Endothelial cell of umbilical vein (primary cell): ENCODE measurements around the gene STK17A.

ENCODE experiments used
- EZH2 ChIP-seq: IDR thresholded peaks from 2 replicates; pipeline ENCODE4 v1.6.1; 2012; ENCODE audit warnings: borderline replicate concordance, low read depth, mild to moderate bottlenecking, moderate library complexity, low read length, inconsistent platforms; ENCODE audit not compliant: severe bottlenecking
- FOS ChIP-seq: IDR thresholded peaks from 2 replicates; pipeline ENCODE4 v1.6.1; 2011; ENCODE audit warnings: mild to moderate bottlenecking, low read length, moderate library complexity, borderline replicate concordance; ENCODE audit not compliant: insufficient read depth
- GATA2 ChIP-seq: IDR thresholded peaks from 2 replicates; pipeline ENCODE4 v1.7.0; 2011; ENCODE audit warnings: low read depth, mild to moderate bottlenecking, moderate library complexity, mixed read lengths, low read length; ENCODE audit not compliant: insufficient read length, insufficient read depth
- JUN ChIP-seq: IDR thresholded peaks from 2 replicates; pipeline ENCODE4 v1.6.1; 2011; ENCODE audit warnings: borderline replicate concordance, low read depth; ENCODE audit not compliant: insufficient read length, insufficient read depth
- MYC ChIP-seq: IDR thresholded peaks from one replicate; pipeline ENCODE4 v1.6.1; 2011; ENCODE audit warnings: mild to moderate bottlenecking, low read depth, low read length
- POLR2A ChIP-seq: IDR thresholded peaks from 2 replicates; pipeline ENCODE4 v1.6.1; 2012; ENCODE audit warnings: low read depth, mild to moderate bottlenecking, control low read depth, low read length
- POLR2AphosphoS5 ChIP-seq: IDR thresholded peaks from 2 replicates; pipeline ENCODE4 v1.6.1; 2012; ENCODE audit warnings: low read depth, mild to moderate bottlenecking, control low read depth, low read length, moderate library complexity; ENCODE audit not compliant: insufficient read depth
- TF ChIP-seq, protein P1 (sequence below), 2 donors: IDR thresholded peaks; 1 replicate in 1 of 2; 2 replicates in 1 of 2; pipeline ENCODE4 v1.5.1; 2011; ENCODE audit warnings: low read length in 2 of 2, mild to moderate bottlenecking in 2 of 2, moderate library complexity in 2 of 2, control low read depth in 1 of 2, inconsistent platforms in 1 of 2, low read depth in 1 of 2; ENCODE audit not compliant: insufficient read depth in 1 of 2; ENCODE audit errors: extremely low read depth in 1 of 2
- TF ChIP-seq, protein P2 (sequence below): IDR thresholded peaks from 2 replicates; pipeline ENCODE4 v1.6.1; 2011; ENCODE audit not compliant: insufficient read depth, insufficient read length

DNA sequence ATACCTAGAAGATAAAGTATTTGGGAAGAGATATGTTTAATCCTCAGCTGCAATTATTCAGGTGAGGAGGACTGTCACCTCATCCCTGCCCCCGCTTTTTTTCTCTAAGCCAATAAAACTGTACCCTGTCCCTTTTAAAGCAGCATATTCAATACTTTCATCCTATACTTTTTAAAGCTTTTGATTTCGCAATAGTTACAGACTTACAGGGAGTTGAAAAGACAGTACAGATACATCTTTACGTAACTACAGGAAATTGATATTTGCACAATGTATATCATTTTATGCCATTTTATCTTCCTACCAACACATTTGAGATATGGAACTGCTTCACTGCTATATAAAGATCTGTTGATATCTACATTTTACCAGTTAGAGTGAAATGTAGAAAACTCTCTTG lies 47.6 kb downstream of the STK17A start:
- TF ChIP-seq POLR2A (no peak), EZH2 (no peak), POLR2AphosphoS5 (no peak), GATA2 (no peak), JUN (no peak), MYC (no peak), FOS (no peak)
- TF ChIP-seq, protein P1, sequence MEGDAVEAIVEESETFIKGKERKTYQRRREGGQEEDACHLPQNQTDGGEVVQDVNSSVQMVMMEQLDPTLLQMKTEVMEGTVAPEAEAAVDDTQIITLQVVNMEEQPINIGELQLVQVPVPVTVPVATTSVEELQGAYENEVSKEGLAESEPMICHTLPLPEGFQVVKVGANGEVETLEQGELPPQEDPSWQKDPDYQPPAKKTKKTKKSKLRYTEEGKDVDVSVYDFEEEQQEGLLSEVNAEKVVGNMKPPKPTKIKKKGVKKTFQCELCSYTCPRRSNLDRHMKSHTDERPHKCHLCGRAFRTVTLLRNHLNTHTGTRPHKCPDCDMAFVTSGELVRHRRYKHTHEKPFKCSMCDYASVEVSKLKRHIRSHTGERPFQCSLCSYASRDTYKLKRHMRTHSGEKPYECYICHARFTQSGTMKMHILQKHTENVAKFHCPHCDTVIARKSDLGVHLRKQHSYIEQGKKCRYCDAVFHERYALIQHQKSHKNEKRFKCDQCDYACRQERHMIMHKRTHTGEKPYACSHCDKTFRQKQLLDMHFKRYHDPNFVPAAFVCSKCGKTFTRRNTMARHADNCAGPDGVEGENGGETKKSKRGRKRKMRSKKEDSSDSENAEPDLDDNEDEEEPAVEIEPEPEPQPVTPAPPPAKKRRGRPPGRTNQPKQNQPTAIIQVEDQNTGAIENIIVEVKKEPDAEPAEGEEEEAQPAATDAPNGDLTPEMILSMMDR (IDR thresholded peaks at IDR 0.05; ENCODE audit: extremely low read depth in 1 of 2, insufficient read depth in 1 of 2, low read depth in 1 of 2, low read length in 2 of 2): no peak
- TF ChIP-seq, protein P2, sequence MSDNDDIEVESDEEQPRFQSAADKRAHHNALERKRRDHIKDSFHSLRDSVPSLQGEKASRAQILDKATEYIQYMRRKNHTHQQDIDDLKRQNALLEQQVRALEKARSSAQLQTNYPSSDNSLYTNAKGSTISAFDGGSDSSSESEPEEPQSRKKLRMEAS: no peak
